Brain microvascular endothelial cell (primary cell): Measurements from ENCODE around the gene SLC8A1.

Source experiments
- DNase-seq: peaks from one replicate; pipeline ENCODE4 v3.0.0-alpha.2; 2020
- H3K27ac ChIP-seq: fragments of 250-450 bp; sonication (Bioruptor Pico); 2 replicates; pipeline ENCODE4 v1.5.1; 2020; ENCODE audit warnings: mild to moderate bottlenecking, moderate library complexity
- H3K27me3 ChIP-seq: fragments of 250-450 bp; sonication (Bioruptor Pico); replicated peaks from 2 replicates; pipeline ENCODE4 v1.5.1; 2020; ENCODE audit warnings: mild to moderate bottlenecking
- H3K36me3 ChIP-seq: fragments of 250-450 bp; sonication (Bioruptor Pico); replicated peaks from 2 replicates; pipeline ENCODE4 v1.5.1; 2020; ENCODE audit warnings: mild to moderate bottlenecking
- H3K4me3 ChIP-seq: 2 replicates; pipeline ENCODE4 v1.5.1; 2011; ENCODE audit warnings: low read depth, mild to moderate bottlenecking, control low read depth, low read length, moderate library complexity
- CTCF ChIP-seq: IDR thresholded peaks from 2 replicates; pipeline ENCODE4 v1.5.1; 2011; ENCODE audit warnings: low read depth, mild to moderate bottlenecking, moderate library complexity, low read length, control low read depth, inconsistent platforms; ENCODE audit errors: missing control alignments
- in situ Hi-C: cut with HindIII; loops from 2 replicates; pipeline ENCODE4 v1.10.0; 2017; ENCODE audit warnings: low sequenced_read_pairs, low pct_ligation_motif_present

SLC8A1 gene

GRCh38 chr2:40451918-40452605 lies at the start of gene SLC8A1:
Gene SLC8A1, minus strand, starts transcription at chr2:40452090.
- H3K27ac ChIP-seq, result no peak within 1 kb of the TSS
- DNase-seq, result peak; percentile 19
- no peaks in the 10 kb centered on the region for H3K27me3 ChIP-seq
- in situ Hi-C loops, result no loop called here
- no peaks in the 10 kb centered on the region for H3K36me3 ChIP-seq
- TF ChIP-seq CTCF, result no peak
- H3K4me3 ChIP-seq, result peak within 1 kb of the TSS; percentile 76

GRCh38 chr2:40499437-40499836 lies 47.5 kb upstream of the SLC8A1 start:
- no peak for TF ChIP-seq CTCF
- Histone ChIP-seq H3K27ac (no peak overlapping the region), H3K36me3 (no peaks in the 10 kb centered on the region), H3K4me3 (no peak overlapping the region), H3K27me3 (no peaks in the 10 kb centered on the region)
- no peak for DNase-seq
- in situ Hi-C loops, result no loop called here

- Histone ChIP-seq H3K4me3 (no peak overlapping the region), H3K36me3 (no peaks in the 10 kb centered on the region), H3K27me3 (no peaks in the 10 kb centered on the region), H3K27ac (no peak overlapping the region)
- TF ChIP-seq CTCF, result no peak
- no peak for DNase-seq
- in situ Hi-C loops, result no loop called here
Observed at GRCh38 chr2:40497251-40497859, 45.5 kb upstream of the SLC8A1 start.

GRCh38 chr2:40489678-40489960 lies 37.7 kb upstream of the SLC8A1 start:
- H3K27ac ChIP-seq, result peak overlapping the region; percentile 59
- no peak for DNase-seq
- peak overlapping the region; percentile 32 for H3K4me3 ChIP-seq
- no peaks in the 10 kb centered on the region for H3K36me3 ChIP-seq
- no peaks in the 10 kb centered on the region for H3K27me3 ChIP-seq
- in situ Hi-C loops, result no loop called here
- no peak for TF ChIP-seq CTCF

- DNase-seq, result peak; percentile 41
- Histone ChIP-seq H3K4me3 (peak overlapping the region; percentile 32), H3K36me3 (no peaks in the 10 kb centered on the region), H3K27me3 (no peaks in the 10 kb centered on the region), H3K27ac (peak overlapping the region; percentile 59)
- in situ Hi-C loops, result no loop called here
- TF ChIP-seq CTCF, result no peak
Observed at GRCh38 chr2:40488927-40489677, 37.2 kb upstream of the SLC8A1 start.
